ENCODE results near the gene CCDC194.

Gene CCDC194

DNA sequence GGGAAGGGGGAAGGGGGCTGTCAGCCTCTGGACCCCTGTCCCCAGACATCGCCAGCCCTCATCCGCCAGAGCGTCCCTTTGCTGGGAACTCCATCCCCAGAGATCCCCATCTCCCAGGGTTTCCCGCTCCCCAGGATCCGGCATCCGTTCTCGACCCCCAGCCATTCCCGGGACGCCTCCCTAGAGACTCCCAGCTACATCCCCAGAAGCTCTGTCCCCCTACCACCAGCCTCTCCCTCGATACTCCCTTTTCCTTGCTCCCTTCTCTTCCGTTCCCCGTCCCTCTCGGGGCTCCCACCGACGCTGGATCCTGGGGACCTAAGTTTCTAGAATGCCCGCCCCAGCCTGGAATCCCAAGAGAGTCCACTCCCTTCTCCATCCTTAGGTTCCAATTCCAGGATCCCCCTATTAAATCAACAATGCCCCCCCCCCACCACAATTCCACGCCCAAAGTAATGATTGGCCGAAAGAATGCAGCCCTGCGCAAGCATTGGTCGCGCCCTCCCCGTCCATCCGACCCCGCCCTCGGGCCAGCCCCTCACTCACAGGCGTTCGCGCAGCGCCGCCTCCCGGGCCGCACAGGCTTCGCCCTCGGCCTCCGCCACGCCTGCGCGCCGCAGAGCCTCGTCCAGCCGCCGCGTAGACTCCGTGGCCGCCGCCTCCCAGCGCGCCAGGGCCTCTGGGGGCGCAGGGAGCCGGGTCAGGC, 3.2 kb downstream of the CCDC194 start:
- H3K36me3 ChIP-seq (ENCODE audit: control insufficient read depth, insufficient read depth, low read length) = no peaks in the 10 kb centered on the region
- no peak overlapping the region for H3K9ac ChIP-seq (ENCODE audit: low read depth, low read length)
- H3K9me3 ChIP-seq (ENCODE audit: control insufficient read depth, insufficient read depth, low read length) = no peaks in the 10 kb centered on the region
- H3K4me1 ChIP-seq (ENCODE audit: control insufficient read depth, insufficient read depth, low read length) = 0 out of 2 replicates have a peak, but pooled peaks cover 5% of the 10 kb centered on the region
- H3K4me3 ChIP-seq (ENCODE audit: low read depth, low read length) = peak overlapping the region; percentile 78
- H3K27me3 ChIP-seq (ENCODE audit: control insufficient read depth, insufficient read depth, low read length) = peaks cover 5% of the 10 kb centered on the region; the same call in 1 of the 2 replicates
- H3K27ac ChIP-seq (ENCODE audit: low read depth, low read length) = no peak overlapping the region

DNA sequence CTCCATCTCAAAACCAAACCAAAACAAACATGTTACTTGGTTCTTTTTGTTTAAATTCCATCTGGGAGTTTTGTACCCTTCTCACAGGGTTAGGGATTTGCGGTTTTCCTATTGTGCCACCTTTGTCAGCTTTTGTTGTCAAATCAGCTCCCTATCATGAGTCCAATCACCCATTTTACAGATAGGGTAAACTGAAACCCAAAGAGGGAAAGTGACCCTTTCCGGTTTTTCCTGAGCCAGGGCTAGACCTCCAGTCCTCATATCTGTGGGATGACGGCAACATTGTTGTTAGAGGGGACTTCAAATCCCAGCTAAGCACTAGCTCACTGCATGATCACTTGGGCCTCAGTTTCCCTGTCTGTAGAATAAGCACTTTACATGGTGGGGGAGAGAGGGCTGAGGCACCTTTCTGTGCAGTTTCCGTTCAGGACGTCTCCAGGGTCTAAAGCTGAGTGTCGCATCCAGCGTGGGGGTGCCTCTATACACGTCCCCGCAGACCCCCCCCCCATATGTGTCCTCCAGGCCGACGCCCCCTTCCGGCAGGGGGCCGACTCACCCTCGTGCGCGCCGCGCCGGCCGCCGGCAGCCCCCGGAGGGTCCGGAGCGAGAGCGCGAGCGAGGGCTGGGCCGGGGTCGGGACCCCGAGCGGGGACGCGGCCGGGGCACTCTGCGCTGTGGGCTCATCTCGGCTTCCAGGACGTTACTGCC, 3.9 kb downstream of the CCDC194 start:
- no peaks in the 10 kb centered on the region for H3K9me3 ChIP-seq (ENCODE audit: control insufficient read depth, insufficient read depth, low read length)
- no peak overlapping the region for H3K9ac ChIP-seq (ENCODE audit: low read depth, low read length)
- no peak overlapping the region for H3K27ac ChIP-seq (ENCODE audit: low read depth, low read length)
- H3K36me3 ChIP-seq (ENCODE audit: control insufficient read depth, insufficient read depth, low read length) = no peaks in the 10 kb centered on the region
- 0 out of 2 replicates have a peak, but pooled peaks cover 2% of the 10 kb centered on the region for H3K4me1 ChIP-seq (ENCODE audit: control insufficient read depth, insufficient read depth, low read length)
- peaks cover 5% of the 10 kb centered on the region; the same call in 1 of the 2 replicates for H3K27me3 ChIP-seq (ENCODE audit: control insufficient read depth, insufficient read depth, low read length)
- peak overlapping the region; percentile 78 for H3K4me3 ChIP-seq (ENCODE audit: low read depth, low read length)

DNA sequence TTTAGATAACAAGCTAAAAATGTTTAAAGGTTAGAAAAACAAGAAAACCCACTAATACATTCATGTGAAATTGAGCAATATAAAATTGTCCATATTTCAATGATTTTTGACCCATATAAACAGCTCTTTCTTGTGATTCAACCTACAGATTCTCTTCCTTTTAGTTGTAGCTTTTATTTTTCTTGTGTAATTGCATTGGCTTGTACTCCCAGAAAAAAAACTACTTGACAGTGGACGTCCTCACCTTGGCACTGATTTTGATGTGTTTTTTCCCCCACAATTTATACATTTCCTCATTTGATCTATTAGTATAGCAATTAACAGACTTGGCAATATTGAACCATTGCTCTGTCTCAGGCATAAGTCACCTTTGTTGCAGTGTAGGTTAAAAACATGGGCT, 4.7 kb downstream of the CCDC194 start:
- no peaks in the 10 kb centered on the region for H3K36me3 ChIP-seq (ENCODE audit: control insufficient read depth, insufficient read depth, low read length)
- no peak overlapping the region for H3K27ac ChIP-seq (ENCODE audit: low read depth, low read length)
- 0 out of 2 replicates have a peak, but pooled peaks cover 2% of the 10 kb centered on the region for H3K4me1 ChIP-seq (ENCODE audit: control insufficient read depth, insufficient read depth, low read length)
- peaks cover 5% of the 10 kb centered on the region; the same call in 1 of the 2 replicates for H3K27me3 ChIP-seq (ENCODE audit: control insufficient read depth, insufficient read depth, low read length)
- no peak overlapping the region for H3K9ac ChIP-seq (ENCODE audit: low read depth, low read length)
- H3K9me3 ChIP-seq (ENCODE audit: control insufficient read depth, insufficient read depth, low read length) = no peaks in the 10 kb centered on the region
- H3K4me3 ChIP-seq (ENCODE audit: low read depth, low read length) = no peak overlapping the region

DNA sequence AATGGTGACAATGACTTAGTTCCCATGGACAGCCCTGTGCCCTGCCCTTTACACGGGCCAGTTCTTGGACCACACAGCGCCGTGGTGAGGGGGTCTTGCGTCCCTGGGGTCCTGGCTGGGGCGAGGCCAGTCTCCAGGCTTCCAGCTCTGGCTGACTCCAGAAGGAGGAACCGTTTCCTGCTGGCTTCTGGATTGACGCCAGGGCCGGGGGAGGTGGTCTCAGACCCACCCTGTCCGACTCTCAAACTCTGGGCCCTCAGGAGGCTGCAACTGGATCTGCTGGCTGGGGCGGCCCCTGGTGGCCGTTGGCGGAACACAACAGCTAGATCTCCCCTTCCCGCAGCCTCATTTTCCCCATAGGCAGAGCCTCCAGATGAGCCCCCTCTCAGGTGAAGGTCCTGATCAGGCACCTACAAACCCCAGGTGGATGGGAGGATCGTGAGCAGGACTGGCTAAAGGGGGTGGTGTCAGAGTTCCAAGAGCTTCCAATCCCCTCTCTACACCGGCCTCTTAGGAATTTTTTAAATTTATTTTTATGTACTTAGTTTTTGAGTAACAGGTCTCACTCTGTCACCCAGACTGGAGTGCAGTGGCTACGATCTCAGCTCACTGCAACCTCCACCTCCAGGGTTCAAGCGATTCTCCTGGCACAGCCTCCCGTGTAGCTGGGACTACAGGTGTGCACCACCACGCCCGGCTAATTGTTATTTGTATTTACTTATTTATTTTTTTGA, 8.0 kb downstream of the CCDC194 start:
- no peaks in the 10 kb centered on the region for H3K36me3 ChIP-seq (ENCODE audit: control insufficient read depth, insufficient read depth, low read length)
- H3K4me1 ChIP-seq (ENCODE audit: control insufficient read depth, insufficient read depth, low read length) = peaks cover 5% of the 10 kb centered on the region; the same call in 1 of the 2 replicates
- no peak overlapping the region for H3K9ac ChIP-seq (ENCODE audit: low read depth, low read length)
- no peak overlapping the region for H3K27ac ChIP-seq (ENCODE audit: low read depth, low read length)
- H3K27me3 ChIP-seq (ENCODE audit: control insufficient read depth, insufficient read depth, low read length) = peaks cover 5% of the 10 kb centered on the region; the same call in 1 of the 2 replicates
- H3K4me3 ChIP-seq (ENCODE audit: low read depth, low read length) = no peak overlapping the region
- no peaks in the 10 kb centered on the region for H3K9me3 ChIP-seq (ENCODE audit: control insufficient read depth, insufficient read depth, low read length)

DNA sequence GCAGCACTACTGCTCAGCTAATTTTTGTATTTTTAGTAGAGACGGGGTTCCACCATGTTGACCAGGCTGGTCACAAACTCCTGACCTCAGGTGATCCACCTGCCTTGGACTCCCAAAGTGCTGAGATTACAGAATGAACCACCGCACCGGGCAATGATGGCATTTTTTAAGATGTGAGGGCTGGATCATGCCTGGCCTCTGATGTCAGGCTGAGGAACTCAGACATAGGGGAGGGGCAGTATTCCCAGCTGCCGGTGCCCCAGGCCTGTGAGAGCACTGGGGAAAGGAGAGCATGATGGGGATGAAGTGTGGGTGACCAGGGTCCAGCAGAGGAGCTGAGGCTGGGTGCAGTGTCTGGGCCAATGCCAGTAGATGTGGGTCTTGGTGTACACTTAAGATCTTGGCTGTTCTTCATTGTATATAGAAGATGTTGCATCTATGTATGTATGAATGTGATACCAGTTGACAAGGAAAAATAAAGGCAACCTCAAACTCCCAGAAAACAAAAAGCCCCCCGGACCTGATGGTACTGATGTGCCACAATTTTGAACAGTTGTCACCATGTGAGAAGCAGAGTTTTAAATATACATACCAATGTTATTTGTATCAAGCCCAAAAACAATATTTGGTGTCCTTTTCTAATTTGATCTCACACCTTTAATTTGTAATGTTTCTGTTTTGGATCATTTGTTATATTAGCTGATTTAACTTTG, 13.4 kb downstream of the CCDC194 start:
- no peaks in the 10 kb centered on the region for H3K9me3 ChIP-seq (ENCODE audit: control insufficient read depth, insufficient read depth, low read length)
- H3K9ac ChIP-seq (ENCODE audit: low read depth, low read length) = no peak overlapping the region
- no peak overlapping the region for H3K27ac ChIP-seq (ENCODE audit: low read depth, low read length)
- H3K36me3 ChIP-seq (ENCODE audit: control insufficient read depth, insufficient read depth, low read length) = no peaks in the 10 kb centered on the region
- no peak overlapping the region for H3K4me3 ChIP-seq (ENCODE audit: low read depth, low read length)
- no peaks in the 10 kb centered on the region for H3K27me3 ChIP-seq (ENCODE audit: control insufficient read depth, insufficient read depth, low read length)
- H3K4me1 ChIP-seq (ENCODE audit: control insufficient read depth, insufficient read depth, low read length) = peaks cover 10% of the 10 kb centered on the region; the same call in 1 of the 2 replicates

DNA sequence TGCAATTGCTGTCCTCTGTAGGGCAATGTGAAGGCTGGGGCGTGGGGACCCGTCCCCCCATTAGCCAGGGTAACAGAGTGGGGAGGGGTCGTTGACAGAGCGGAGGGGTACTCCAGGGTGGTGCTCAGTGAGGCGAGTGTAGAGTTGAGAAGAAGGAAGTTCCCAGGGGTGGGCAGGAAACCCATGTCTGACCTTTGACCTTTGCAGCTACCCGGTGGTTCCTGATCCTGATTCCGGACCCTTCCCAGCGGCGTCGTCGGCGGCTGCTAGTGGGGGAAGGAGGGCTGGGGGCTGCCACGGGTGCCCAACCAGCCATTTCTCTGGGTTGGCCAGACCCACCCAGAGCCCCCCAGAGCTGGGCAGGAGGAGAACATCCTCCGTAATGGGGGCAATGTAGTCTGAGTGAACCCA, 14.8 kb downstream of the CCDC194 start:
- Histone ChIP-seq H3K9me3 (ENCODE audit: control insufficient read depth, insufficient read depth, low read length) (no peaks in the 10 kb centered on the region), H3K4me3 (ENCODE audit: low read depth, low read length) (no peak overlapping the region), H3K27me3 (ENCODE audit: control insufficient read depth, insufficient read depth, low read length) (no peaks in the 10 kb centered on the region), H3K27ac (ENCODE audit: low read depth, low read length) (peak overlapping the region; percentile 31), H3K36me3 (ENCODE audit: control insufficient read depth, insufficient read depth, low read length) (no peaks in the 10 kb centered on the region), H3K4me1 (ENCODE audit: control insufficient read depth, insufficient read depth, low read length) (peaks cover 10% of the 10 kb centered on the region; the same call in 1 of the 2 replicates), H3K9ac (ENCODE audit: low read depth, low read length) (no peak overlapping the region)

DNA sequence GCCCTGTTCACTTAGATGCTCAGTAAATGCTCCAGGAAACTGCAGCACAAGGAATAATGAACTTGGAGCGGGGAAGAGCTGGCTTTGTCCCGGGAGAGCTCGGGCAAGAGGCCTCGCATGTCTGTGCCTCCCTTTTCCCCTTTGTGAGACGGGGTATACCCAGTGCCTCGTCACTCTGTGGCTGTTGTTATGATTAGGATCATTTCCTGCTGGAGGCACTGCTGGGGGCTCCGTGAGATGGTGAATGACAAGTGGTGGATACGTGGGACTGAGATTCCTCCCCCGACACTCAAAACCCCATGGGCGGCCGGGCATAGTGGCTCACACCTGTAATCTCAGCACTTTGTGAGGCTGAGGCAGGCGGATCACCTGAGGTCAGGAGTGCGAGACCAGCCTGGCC, 15.7 kb downstream of the CCDC194 start:
- H3K27me3 ChIP-seq (ENCODE audit: control insufficient read depth, insufficient read depth, low read length) = no peaks in the 10 kb centered on the region
- H3K9ac ChIP-seq (ENCODE audit: low read depth, low read length) = no peak overlapping the region
- no peaks in the 10 kb centered on the region for H3K36me3 ChIP-seq (ENCODE audit: control insufficient read depth, insufficient read depth, low read length)
- H3K4me1 ChIP-seq (ENCODE audit: control insufficient read depth, insufficient read depth, low read length) = peaks cover 10% of the 10 kb centered on the region; the same call in 1 of the 2 replicates
- no peak overlapping the region for H3K27ac ChIP-seq (ENCODE audit: low read depth, low read length)
- no peaks in the 10 kb centered on the region for H3K9me3 ChIP-seq (ENCODE audit: control insufficient read depth, insufficient read depth, low read length)
- no peak overlapping the region for H3K4me3 ChIP-seq (ENCODE audit: low read depth, low read length)

DNA sequence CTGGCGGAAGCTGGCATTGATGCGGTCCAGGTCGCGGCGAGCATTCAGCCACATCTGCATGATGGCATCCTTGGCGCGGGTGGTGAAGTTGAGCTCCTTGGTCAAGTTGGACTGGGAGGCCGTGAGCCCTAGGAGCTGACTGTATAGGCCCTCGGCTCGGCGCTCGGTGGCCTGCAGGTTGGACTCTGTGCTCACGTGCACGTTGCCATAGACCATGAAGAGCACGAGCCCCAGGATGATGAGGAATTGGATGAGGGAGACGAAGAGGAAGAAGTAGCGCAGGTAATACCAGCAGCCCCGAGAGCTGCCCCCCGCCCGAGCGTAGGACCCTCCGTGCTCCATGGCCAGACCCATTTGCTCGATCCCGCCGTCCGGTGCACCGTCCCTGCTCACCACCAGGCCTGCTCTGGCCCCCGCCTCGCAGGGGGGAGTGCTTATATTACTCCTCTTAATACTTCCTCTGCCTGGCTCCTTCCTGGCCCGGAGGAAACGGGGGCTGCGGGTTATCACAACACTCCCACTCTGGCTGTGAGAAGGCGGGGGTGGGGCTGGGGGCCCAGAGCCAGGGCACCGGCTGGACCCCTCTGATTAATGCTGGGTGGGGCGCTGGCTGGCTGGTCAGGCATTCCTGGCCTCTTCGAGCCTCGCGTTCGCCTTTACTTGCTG, 16.9 kb downstream of the CCDC194 start, which contains the start of gene PLVAP:
Gene PLVAP, minus strand, starts transcription at position 408 of the 666 bp plus-strand sequence. Its CDS starts 54 bp downstream, at position 354.
- Histone ChIP-seq H3K4me1 (ENCODE audit: control insufficient read depth, insufficient read depth, low read length) (peaks cover 5% of the 10 kb centered on the region; the same call in 1 of the 2 replicates), H3K27me3 (ENCODE audit: control insufficient read depth, insufficient read depth, low read length) (no peaks in the 10 kb centered on the region), H3K9ac (ENCODE audit: low read depth, low read length) (no peak within 1 kb of the TSS), H3K27ac (ENCODE audit: low read depth, low read length) (no peak within 1 kb of the TSS), H3K9me3 (ENCODE audit: control insufficient read depth, insufficient read depth, low read length) (no peaks in the 10 kb centered on the region), H3K4me3 (ENCODE audit: low read depth, low read length) (no peak within 1 kb of the TSS), H3K36me3 (ENCODE audit: control insufficient read depth, insufficient read depth, low read length) (no peaks in the 10 kb centered on the region)

DNA sequence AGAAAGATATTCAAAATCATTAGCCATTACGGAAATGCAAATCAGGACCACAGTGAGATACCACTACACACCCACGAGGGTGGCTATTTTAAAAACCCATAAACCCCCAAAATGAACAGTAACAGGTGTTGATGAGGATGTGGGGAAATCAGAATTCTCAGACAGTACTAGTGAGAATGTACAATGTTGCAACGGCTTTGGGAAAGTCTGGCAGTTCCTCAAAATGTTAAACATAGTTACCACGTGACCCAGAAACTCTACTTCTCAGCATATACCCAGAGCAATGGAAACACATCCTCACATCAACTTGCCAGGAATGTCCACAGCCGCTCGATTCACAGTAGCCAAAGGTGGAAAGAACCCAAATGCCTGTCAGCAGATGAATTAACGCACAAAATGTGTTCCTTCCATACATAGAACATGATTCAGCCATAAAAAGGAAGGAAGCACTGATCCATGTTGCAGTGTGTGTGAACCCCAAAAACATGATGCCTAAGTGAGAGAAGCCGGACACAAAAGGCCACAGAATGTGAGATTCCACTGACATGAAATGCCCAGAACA, 23.9 kb downstream of the CCDC194 start:
- Histone ChIP-seq H3K9ac (ENCODE audit: low read depth, low read length) (no peak overlapping the region), H3K4me1 (ENCODE audit: control insufficient read depth, insufficient read depth, low read length) (no peaks in the 10 kb centered on the region), H3K27me3 (ENCODE audit: control insufficient read depth, insufficient read depth, low read length) (no peaks in the 10 kb centered on the region), H3K36me3 (ENCODE audit: control insufficient read depth, insufficient read depth, low read length) (no peaks in the 10 kb centered on the region), H3K4me3 (ENCODE audit: low read depth, low read length) (no peak overlapping the region), H3K27ac (ENCODE audit: low read depth, low read length) (no peak overlapping the region), H3K9me3 (ENCODE audit: control insufficient read depth, insufficient read depth, low read length) (no peaks in the 10 kb centered on the region)

DNA sequence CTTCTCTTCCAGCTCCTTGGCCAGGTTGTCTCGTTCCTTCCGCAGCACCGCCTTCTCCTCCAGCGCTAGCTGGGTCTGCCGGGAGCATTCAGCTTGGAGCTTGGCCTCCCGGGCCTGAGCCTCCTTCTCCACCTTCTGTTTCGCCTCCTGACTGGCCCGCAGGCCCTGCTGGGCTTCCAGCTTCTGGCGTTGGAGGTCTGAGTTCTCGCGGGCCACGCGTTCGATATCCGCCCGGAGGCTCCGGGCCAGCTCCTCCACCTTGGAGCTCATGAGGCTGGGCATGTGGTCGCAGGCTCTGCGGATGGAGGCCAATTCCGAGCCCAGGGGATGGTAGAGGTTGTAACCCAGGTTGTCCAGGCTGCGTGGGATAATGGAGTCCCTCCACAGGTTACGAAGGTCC, 28.6 kb downstream of the CCDC194 start:
- no peaks in the 10 kb centered on the region for H3K9me3 ChIP-seq (ENCODE audit: control insufficient read depth, insufficient read depth, low read length)
- H3K9ac ChIP-seq (ENCODE audit: low read depth, low read length) = no peak overlapping the region
- no peak overlapping the region for H3K4me3 ChIP-seq (ENCODE audit: low read depth, low read length)
- no peaks in the 10 kb centered on the region for H3K27me3 ChIP-seq (ENCODE audit: control insufficient read depth, insufficient read depth, low read length)
- H3K36me3 ChIP-seq (ENCODE audit: control insufficient read depth, insufficient read depth, low read length) = no peaks in the 10 kb centered on the region
- no peaks in the 10 kb centered on the region for H3K4me1 ChIP-seq (ENCODE audit: control insufficient read depth, insufficient read depth, low read length)
- no peak overlapping the region for H3K27ac ChIP-seq (ENCODE audit: low read depth, low read length)
